GM19025 (cell line): ENCODE results near the gene MYO9B.

ENCODE experiments used
- ATAC-seq: cut with Tn5 transposase; IDR thresholded peaks from one replicate; pipeline ENCODE4 v1.9.1; 2021; ENCODE audit warnings: mild to moderate bottlenecking, low read depth, moderate library complexity; ENCODE audit not compliant: unreplicated experiment

The MYO9B gene

GRCh38 chr19:17075035-17075863 lies at the start of gene MYO9B, which contains the start of gene HAUS8:
TSS of gene MYO9B (plus strand) at chr19:17075777. CDS start at chr19:17101718, 25,941 bp downstream.
TSS of gene HAUS8 (minus strand) at chr19:17075452. CDS start at chr19:17075422, 30 bp downstream.
- ATAC-seq, result peak; percentile 76

- no peak for ATAC-seq
Observed at GRCh38 chr19:17025991-17026658, 49.5 kb upstream of the MYO9B start.

GRCh38 chr19:17026706-17027534 lies 48.7 kb upstream of the MYO9B start, which contains the start of gene CPAMD8:
TSS of gene CPAMD8 (minus strand) at chr19:17026810. CDS start at chr19:17026642, 168 bp downstream.
- no peak for ATAC-seq

GRCh38 chr19:17027535-17027975 lies 48.0 kb upstream of the MYO9B start:
- ATAC-seq, result no peak

GRCh38 chr19:17031741-17032140 lies 43.8 kb upstream of the MYO9B start:
- no peak for ATAC-seq

- no peak for ATAC-seq
Observed at GRCh38 chr19:17035842-17036424, 39.6 kb upstream of the MYO9B start.

- no peak for ATAC-seq
Observed at GRCh38 chr19:17036640-17037039, 38.9 kb upstream of the MYO9B start.

- ATAC-seq, result no peak
Observed at GRCh38 chr19:17037184-17037583, 38.4 kb upstream of the MYO9B start.

GRCh38 chr19:17037966-17038500 lies 37.5 kb upstream of the MYO9B start:
- ATAC-seq, result no peak

GRCh38 chr19:17041976-17042375 lies 33.6 kb upstream of the MYO9B start:
- ATAC-seq, result no peak

- no peak for ATAC-seq
Observed at GRCh38 chr19:17043744-17044143, 31.8 kb upstream of the MYO9B start.

- no peak for ATAC-seq
Observed at GRCh38 chr19:17045907-17046502, 29.6 kb upstream of the MYO9B start.

- no peak for ATAC-seq
Observed at GRCh38 chr19:17048885-17049453, 26.6 kb upstream of the MYO9B start.

- no peak for ATAC-seq
Observed at GRCh38 chr19:17049711-17050280, 25.8 kb upstream of the MYO9B start.

- ATAC-seq, result no peak
Observed at GRCh38 chr19:17052439-17052838, 23.1 kb upstream of the MYO9B start.

- ATAC-seq, result no peak
Observed at GRCh38 chr19:17054746-17055145, 20.8 kb upstream of the MYO9B start.

GRCh38 chr19:17055636-17056035 lies 19.9 kb upstream of the MYO9B start:
- ATAC-seq, result no peak

GRCh38 chr19:17058236-17058635 lies 17.3 kb upstream of the MYO9B start:
- ATAC-seq, result no peak

- no peak for ATAC-seq
Observed at GRCh38 chr19:17060802-17061201, 14.8 kb upstream of the MYO9B start.
